Upper lobe of left lung (tissue), 4 donors: ENCODE results near the gene VRTN.

Source experiments
- EP300 ChIP-seq, 4 donors: sonication (generic); formaldehyde crosslinking; IDR thresholded peaks; one replicate each; pipeline ENCODE4 v1.5.1; 2017; ENCODE audit warnings: antibody characterized with exemption in 4 of 4, control low read depth in 2 of 4
- POLR2A ChIP-seq, 4 donors: fragments of 450-650 bp; IDR thresholded peaks; one replicate each; pipeline ENCODE4 v1.5.1; 2016 to 2017; ENCODE audit warnings: antibody characterized with exemption in 4 of 4, mild to moderate bottlenecking in 2 of 4
- POLR2AphosphoS5 ChIP-seq, 2 donors: sonication (generic); formaldehyde crosslinking; IDR thresholded peaks; one replicate each; pipeline ENCODE4 v1.5.1; 2017; ENCODE audit warnings: antibody characterized with exemption in 2 of 2
- TF ChIP-seq, protein P1 (sequence below), 6 experiments: fragments of 450-650 bp in 4 of 6; fragments of 200-600 bp in 2 of 6; sonication (generic) in 2 of 6; IDR thresholded peaks; one replicate each; pipeline ENCODE4 v1.5.1; 2016 to 2019; ENCODE audit warnings: antibody characterized with exemption in 6 of 6

DNA sequence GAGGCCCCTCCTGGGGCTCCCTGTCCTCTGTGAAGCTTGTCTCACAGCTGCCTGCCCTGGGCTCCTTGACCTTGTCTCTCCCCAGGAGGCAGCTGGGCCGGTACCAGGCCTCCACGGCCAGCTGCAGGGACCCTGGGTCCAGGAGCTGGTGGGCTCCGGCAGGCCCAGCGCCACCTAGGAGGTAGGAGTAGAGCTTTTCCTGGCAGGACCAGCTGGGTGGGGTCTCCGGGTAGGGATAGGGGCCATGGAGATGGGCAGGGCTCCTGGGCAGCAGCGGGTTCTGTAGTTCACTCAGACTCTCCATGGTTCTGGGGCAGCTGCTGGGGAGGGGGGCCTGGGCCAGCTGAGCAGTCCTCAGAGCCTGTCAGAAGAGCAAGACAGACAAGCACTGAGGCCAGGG is 61.2 kb downstream of the VRTN start:
- TF ChIP-seq POLR2A (IDR thresholded peaks at IDR 0.05) (no peak), EP300 (IDR thresholded peaks at IDR 0.05) (no peak), POLR2AphosphoS5 (IDR thresholded peaks at IDR 0.05) (no peak)
- TF ChIP-seq, protein P1, sequence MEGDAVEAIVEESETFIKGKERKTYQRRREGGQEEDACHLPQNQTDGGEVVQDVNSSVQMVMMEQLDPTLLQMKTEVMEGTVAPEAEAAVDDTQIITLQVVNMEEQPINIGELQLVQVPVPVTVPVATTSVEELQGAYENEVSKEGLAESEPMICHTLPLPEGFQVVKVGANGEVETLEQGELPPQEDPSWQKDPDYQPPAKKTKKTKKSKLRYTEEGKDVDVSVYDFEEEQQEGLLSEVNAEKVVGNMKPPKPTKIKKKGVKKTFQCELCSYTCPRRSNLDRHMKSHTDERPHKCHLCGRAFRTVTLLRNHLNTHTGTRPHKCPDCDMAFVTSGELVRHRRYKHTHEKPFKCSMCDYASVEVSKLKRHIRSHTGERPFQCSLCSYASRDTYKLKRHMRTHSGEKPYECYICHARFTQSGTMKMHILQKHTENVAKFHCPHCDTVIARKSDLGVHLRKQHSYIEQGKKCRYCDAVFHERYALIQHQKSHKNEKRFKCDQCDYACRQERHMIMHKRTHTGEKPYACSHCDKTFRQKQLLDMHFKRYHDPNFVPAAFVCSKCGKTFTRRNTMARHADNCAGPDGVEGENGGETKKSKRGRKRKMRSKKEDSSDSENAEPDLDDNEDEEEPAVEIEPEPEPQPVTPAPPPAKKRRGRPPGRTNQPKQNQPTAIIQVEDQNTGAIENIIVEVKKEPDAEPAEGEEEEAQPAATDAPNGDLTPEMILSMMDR (IDR thresholded peaks at IDR 0.05) = no peak
